Transverse colon (tissue), 4 donors: ENCODE data around the gene DHRS3.

ENCODE experiments used
- POLR2A ChIP-seq: fragments of 450-650 bp; IDR thresholded peaks from one replicate; pipeline ENCODE4 v1.6.1; 2016; ENCODE audit warnings: antibody characterized with exemption, mild to moderate bottlenecking, moderate library complexity
- POLR2AphosphoS5 ChIP-seq, 3 donors: sonication (generic); formaldehyde crosslinking; IDR thresholded peaks; one replicate each; pipeline ENCODE4 v1.6.1; 2016; ENCODE audit warnings: antibody characterized with exemption in 3 of 3
- TF ChIP-seq, protein P1 (sequence below), 5 experiments: fragments of 200-600 bp in 3 of 5; fragments of 450-650 bp in 2 of 5; sonication (generic) in 3 of 5; IDR thresholded peaks; 1 replicate in 2 of 5; 2 replicates in 3 of 5; pipeline ENCODE4 v1.5.1; 2016 to 2017; ENCODE audit warnings: antibody characterized with exemption in 5 of 5, inconsistent platforms in 3 of 5, mild to moderate bottlenecking in 2 of 5, moderate library complexity in 1 of 5

- TF ChIP-seq, protein P1, sequence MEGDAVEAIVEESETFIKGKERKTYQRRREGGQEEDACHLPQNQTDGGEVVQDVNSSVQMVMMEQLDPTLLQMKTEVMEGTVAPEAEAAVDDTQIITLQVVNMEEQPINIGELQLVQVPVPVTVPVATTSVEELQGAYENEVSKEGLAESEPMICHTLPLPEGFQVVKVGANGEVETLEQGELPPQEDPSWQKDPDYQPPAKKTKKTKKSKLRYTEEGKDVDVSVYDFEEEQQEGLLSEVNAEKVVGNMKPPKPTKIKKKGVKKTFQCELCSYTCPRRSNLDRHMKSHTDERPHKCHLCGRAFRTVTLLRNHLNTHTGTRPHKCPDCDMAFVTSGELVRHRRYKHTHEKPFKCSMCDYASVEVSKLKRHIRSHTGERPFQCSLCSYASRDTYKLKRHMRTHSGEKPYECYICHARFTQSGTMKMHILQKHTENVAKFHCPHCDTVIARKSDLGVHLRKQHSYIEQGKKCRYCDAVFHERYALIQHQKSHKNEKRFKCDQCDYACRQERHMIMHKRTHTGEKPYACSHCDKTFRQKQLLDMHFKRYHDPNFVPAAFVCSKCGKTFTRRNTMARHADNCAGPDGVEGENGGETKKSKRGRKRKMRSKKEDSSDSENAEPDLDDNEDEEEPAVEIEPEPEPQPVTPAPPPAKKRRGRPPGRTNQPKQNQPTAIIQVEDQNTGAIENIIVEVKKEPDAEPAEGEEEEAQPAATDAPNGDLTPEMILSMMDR (IDR thresholded peaks at IDR 0.05): no peak
- no peak for TF ChIP-seq POLR2A
- no peak for TF ChIP-seq POLR2AphosphoS5 (IDR thresholded peaks at IDR 0.05)
Measured at GRCh38 chr1:12551584-12551983, 66.4 kb downstream of the DHRS3 start.
